IMR-90 (cell line): ENCODE results near the gene GXYLT2. TPM values are rescaled to one million over a fixed set of nuclear protein-coding genes. Genes with fewer than 3 reads are reported as not detected.

Source experiments
- ATAC-seq: fragments of 200-7000 bp; cut with Tn5 transposase; 2 replicates; pipeline ENCODE4 v1.9.1; 2020; ENCODE audit warnings: low read depth, mild to moderate bottlenecking, moderate library complexity
- BruUV-seq: library from RNA; stranded (reverse); fragments of 400-500 nt; replicated peaks from 2 replicates; lab custom pipeline; 2021; lab: Mats Ljungman, UMichigan
- CTCF ChIA-PET: fragments of 300-600 bp; formaldehyde crosslinking; extraction: SDS; loops from one replicate; lab custom pipeline; 2021; ENCODE audit warnings: antibody characterized with exemption; lab: Yijun Ruan, JAX
- POLR2A ChIA-PET: fragments of 300-600 bp; sonication (Branson Sonifier 250); formaldehyde crosslinking; loops from one replicate; lab custom pipeline; 2022; ENCODE audit warnings: antibody characterized with exemption; ENCODE audit not compliant: unreplicated experiment; lab: Charles Lee
- DNase-seq: peaks from one replicate; pipeline ENCODE4 v3.0.0; 2013
- H2AFZ ChIP-seq: replicated peaks from 2 replicates; pipeline ENCODE3; 2013; ENCODE audit warnings: low read length, mild to moderate bottlenecking; ENCODE audit not compliant: poor library complexity
- H2AK5ac ChIP-seq: 2 replicates; pipeline ENCODE4 v1.6.1; 2013; ENCODE audit warnings: low read depth, low read length, inconsistent platforms
- H2AK9ac ChIP-seq: replicated peaks from 2 replicates; pipeline ENCODE3; 2013; ENCODE audit warnings: mild to moderate bottlenecking, low read depth, low read length, moderate library complexity; ENCODE audit not compliant: poor library complexity
- H2BK120ac ChIP-seq: 2 replicates; pipeline ENCODE4 v1.6.1; 2013; ENCODE audit warnings: low read depth, low read length, inconsistent platforms
- H2BK15ac ChIP-seq: 3 replicates; pipeline ENCODE4 v1.6.1; 2013; ENCODE audit warnings: low read depth, low read length, inconsistent platforms
- H2BK20ac ChIP-seq: 2 replicates; pipeline ENCODE4 v1.6.1; 2013; ENCODE audit warnings: low read depth, mild to moderate bottlenecking, inconsistent platforms, low read length, moderate library complexity
- H2BK5ac ChIP-seq: 2 replicates; pipeline ENCODE4 v1.6.1; 2013; ENCODE audit warnings: mild to moderate bottlenecking, low read depth, low read length, inconsistent platforms; ENCODE audit not compliant: poor library complexity, severe bottlenecking
- H3K14ac ChIP-seq: replicated peaks from 2 replicates; pipeline ENCODE4 v1.6.1; 2013; ENCODE audit warnings: low read depth, low read length, inconsistent platforms
- H3K18ac ChIP-seq: 2 replicates; pipeline ENCODE4 v1.6.1; 2013; ENCODE audit warnings: low read depth, low read length, control low read depth
- H3K23ac ChIP-seq: 2 replicates; pipeline ENCODE4 v1.6.1; 2013; ENCODE audit warnings: low read depth, low read length, inconsistent platforms
- H3K27ac ChIP-seq: 2 replicates; pipeline ENCODE4 v1.5.1; 2013; ENCODE audit warnings: mild to moderate bottlenecking, control low read depth, low read length; ENCODE audit not compliant: insufficient read depth
- H3K27me3 ChIP-seq: 2 replicates; pipeline ENCODE4 v1.6.1; 2013; ENCODE audit warnings: low read length; ENCODE audit not compliant: control insufficient read depth, insufficient read depth
- H3K36me3 ChIP-seq: 2 replicates; pipeline ENCODE4 v1.6.1; 2013; ENCODE audit warnings: low read length, mixed read lengths; ENCODE audit not compliant: control insufficient read depth, insufficient read depth
- H3K4ac ChIP-seq: 2 replicates; pipeline ENCODE4 v1.6.1; 2013; ENCODE audit warnings: low read depth, low read length, inconsistent platforms
- H3K4me1 ChIP-seq: 2 replicates; pipeline ENCODE4 v1.6.1; 2013; ENCODE audit warnings: low read length, mixed read lengths; ENCODE audit not compliant: control insufficient read depth, insufficient read depth
- H3K4me2 ChIP-seq: 2 replicates; pipeline ENCODE4 v1.6.1; 2013; ENCODE audit warnings: low read depth, mild to moderate bottlenecking, control low read depth, low read length, moderate library complexity
- H3K4me3 ChIP-seq: 2 replicates; pipeline ENCODE4 v1.5.1; 2013; ENCODE audit warnings: low read depth, mild to moderate bottlenecking, control low read depth, low read length, moderate library complexity; ENCODE audit not compliant: insufficient read depth
- H3K56ac ChIP-seq: 2 replicates; pipeline ENCODE4 v1.6.1; 2013; ENCODE audit warnings: low read length, inconsistent platforms; ENCODE audit not compliant: insufficient read depth; ENCODE audit errors: extremely low read depth
- H3K79me1 ChIP-seq, 2 experiments: 2 replicates each; pipeline ENCODE4 v1.6.1; 2013; ENCODE audit warnings: low read length in 2 of 2, inconsistent platforms in 1 of 2, low read depth in 1 of 2
- H3K9ac ChIP-seq: 2 replicates; pipeline ENCODE4 v1.6.1; 2013; ENCODE audit warnings: low read depth, low read length, control low read depth
- H3K9me1 ChIP-seq: 2 replicates; pipeline ENCODE4 v1.6.1; 2013; ENCODE audit warnings: low read length, inconsistent platforms; ENCODE audit not compliant: insufficient read depth
- H3K9me3 ChIP-seq: 2 replicates; pipeline ENCODE4 v1.6.1; 2013; ENCODE audit warnings: low read length; ENCODE audit not compliant: control insufficient read depth, insufficient read depth
- H4K20me1 ChIP-seq: 2 replicates; pipeline ENCODE4 v1.6.1; 2013; ENCODE audit warnings: low read length, inconsistent platforms; ENCODE audit not compliant: insufficient read depth
- H4K5ac ChIP-seq: 2 replicates; pipeline ENCODE4 v1.6.1; 2013; ENCODE audit warnings: mild to moderate bottlenecking, low read depth, low read length, control low read depth
- H4K8ac ChIP-seq, 2 experiments: 2 replicates each; pipeline ENCODE4 v1.6.1; 2013; ENCODE audit warnings: low read depth in 2 of 2, low read length in 2 of 2, control low read depth in 1 of 2, inconsistent platforms in 1 of 2
- H4K91ac ChIP-seq: 2 replicates; pipeline ENCODE4 v1.6.1; 2013; ENCODE audit warnings: low read depth, low read length, inconsistent platforms; ENCODE audit not compliant: insufficient read depth
- BHLHE40 ChIP-seq: fragments of 150-350 bp; IDR thresholded peaks from 2 replicates; pipeline ENCODE4 v1.6.1; 2016; ENCODE audit warnings: mild to moderate bottlenecking, low read depth, low read length
- CEBPB ChIP-seq: IDR thresholded peaks from 2 replicates; pipeline ENCODE4 v1.6.1; 2012; ENCODE audit warnings: low read depth, low read length, improper control_type of control experiment
- CHD1 ChIP-seq: IDR thresholded peaks from 2 replicates; pipeline ENCODE4 v1.6.1; 2012; ENCODE audit warnings: low read depth, low read length, improper control_type of control experiment
- ELK1 ChIP-seq: fragments of 150-350 bp; IDR thresholded peaks from 2 replicates; pipeline ENCODE4 v1.6.1; 2016; ENCODE audit warnings: low read depth, mild to moderate bottlenecking, low read length, moderate library complexity, borderline replicate concordance
- MAFK ChIP-seq: IDR thresholded peaks from 2 replicates; pipeline ENCODE4 v1.6.1; 2012; ENCODE audit warnings: low read depth, low read length, improper control_type of control experiment
- MAZ ChIP-seq: IDR thresholded peaks from 2 replicates; pipeline ENCODE4 v1.6.1; 2012; ENCODE audit warnings: low read depth, mild to moderate bottlenecking, low read length, improper control_type of control experiment, moderate library complexity, borderline replicate concordance
- POLR2A ChIP-seq: IDR thresholded peaks from 2 replicates; pipeline ENCODE4 v1.6.1; 2012; ENCODE audit warnings: mild to moderate bottlenecking, low read depth, low read length
- RAD21 ChIP-seq: IDR thresholded peaks from 2 replicates; pipeline ENCODE4 v1.6.1; 2012; ENCODE audit warnings: low read length, improper control_type of control experiment
- RCOR1 ChIP-seq: IDR thresholded peaks from 2 replicates; pipeline ENCODE4 v1.6.1; 2012; ENCODE audit warnings: mild to moderate bottlenecking, low read length, improper control_type of control experiment; ENCODE audit not compliant: insufficient replicate concordance
- RFX5 ChIP-seq: IDR thresholded peaks from 2 replicates; pipeline ENCODE4 v1.8.0; 2012; ENCODE audit warnings: low read depth, mild to moderate bottlenecking, low read length, moderate library complexity
- SMC3 ChIP-seq: fragments of 150-350 bp; IDR thresholded peaks from 2 replicates; pipeline ENCODE4 v1.6.1; 2016; ENCODE audit warnings: low read depth, mild to moderate bottlenecking, antibody characterized with exemption, low read length, moderate library complexity
- WGBS, 2 experiments: methylation state at CpG; one replicate each; pipeline versions ENCODE4 v1.1.5 to v1.1.7; 2013; ENCODE audit warnings: missing lambda C conversion rate in 2 of 2; ENCODE audit not compliant: insufficient read length in 1 of 2; ENCODE audit errors: extremely low coverage in 2 of 2; 5-methylcytosine and 5-hydroxymethylcytosine counted together
- dilution Hi-C: fragments of 300-500 bp; cut with HindIII; formaldehyde crosslinking; loops from one replicate; pipeline ENCODE4 v1.14.3; 2018; ENCODE audit warnings: low sequenced_read_pairs; ENCODE audit not compliant: unreplicated experiment
- in situ Hi-C: fragments of 300-500 bp; cut with MboI; formaldehyde crosslinking; loops from 3 replicates; pipeline ENCODE4 v1.14.3; 2019; ENCODE audit warnings: low sequenced_read_pairs, inconsistent platforms, mixed read lengths
- intact Hi-C: fragments of 100-400 bp; cut with micrococcal nuclease; formaldehyde crosslinking; loops from 2 replicates; pipeline ENCODE4 v1.10.0; 2022
- polyA plus RNA-seq, 3 experiments: library from polyadenylated mRNA; depleted of rRNA; stranded (reverse); fragments of >200 nt; gene quantifications; 2 replicates each; pipeline ENCODE4 v1.2.3, GENCODE V29; 2012; ENCODE audit warnings: low replicate concordance in 1 of 3
- total RNA-seq: library from RNA; depleted of rRNA; stranded (reverse); fragments of >200 nt; gene quantifications from 2 replicates; pipeline ENCODE4 v1.2.3, GENCODE V29; 2012
- TF ChIP-seq, protein P1 (sequence below): fragments of 150-350 bp; IDR thresholded peaks from 2 replicates; pipeline ENCODE4 v1.6.1; 2017; ENCODE audit warnings: mild to moderate bottlenecking, antibody characterized with exemption, low read length, low read depth

Gene GXYLT2
- total and polyA plus RNA-seq, 2 of the 4 experiments (the other 2 are of a cell fraction), result 5.7 to 11.1 TPM

- no peak for TF ChIP-seq ELK1
Measured at GRCh38 chr3:72862314-72863090, 25.3 kb upstream of the GXYLT2 start (continued).

GRCh38 chr3:72872183-72872582 lies 15.7 kb upstream of the GXYLT2 start:
- ATAC-seq, result no peak
- Histone ChIP-seq H2AK9ac (no peak overlapping the region), H4K5ac (no peak overlapping the region; the same call in 1 of the 2 replicates), H3K27ac (no peak overlapping the region), H2BK120ac (no peak overlapping the region), H3K14ac (no peak overlapping the region), H2BK5ac (no peak overlapping the region), H2AFZ (no peak overlapping the region), H3K4me1 (no peaks in the 10 kb centered on the region), H3K36me3 (no peaks in the 10 kb centered on the region), H4K20me1 (no peaks in the 10 kb centered on the region), H3K23ac (no peak overlapping the region), H2AK5ac (no peak overlapping the region), H3K56ac (no peak overlapping the region), H2BK15ac (no peak overlapping the region), H3K79me1 (no peaks in the 10 kb centered on the region), H3K18ac (no peak overlapping the region), H3K4me3 (no peak overlapping the region), H3K4me2 (no peak overlapping the region), H3K27me3 (peaks cover 2% of the 10 kb centered on the region; the same call in 1 of the 2 replicates), H3K9me3 (no peaks in the 10 kb centered on the region), H3K9me1 (no peaks in the 10 kb centered on the region), H4K91ac (no peak overlapping the region), H2BK20ac (no peak overlapping the region), H4K8ac (no peak overlapping the region), H3K4ac (no peak overlapping the region), H3K9ac (no peak overlapping the region)
- no TSS peak for BruUV-seq
- 83% methylated on average over 2 of the region's 5 CpGs; no CpG with 5 or more reads in 1 of the 2 experiments for WGBS, 2 experiments
- dilution Hi-C loops, result no loop called here
- intact Hi-C loops, result no loop called here
- peak; percentile 55 for DNase-seq
- ChIA-PET CTCF (interaction anchor here (1.2 kb wide), 1 partner anchor 15 kb away, joined by 3 read pairs; the partner anchor contains the start of gene GXYLT2), POLR2A (no interaction called here)
- in situ Hi-C loops, result no loop called here
- no peak for TF ChIP-seq RAD21
- no peak for TF ChIP-seq RCOR1
- no peak for TF ChIP-seq CEBPB
- no peak for TF ChIP-seq MAFK
- TF ChIP-seq RFX5, result no peak
- no peak for TF ChIP-seq BHLHE40
- TF ChIP-seq POLR2A, result no peak
- no peak for TF ChIP-seq ELK1
- no peak for TF ChIP-seq MAZ
- TF ChIP-seq, protein P1, sequence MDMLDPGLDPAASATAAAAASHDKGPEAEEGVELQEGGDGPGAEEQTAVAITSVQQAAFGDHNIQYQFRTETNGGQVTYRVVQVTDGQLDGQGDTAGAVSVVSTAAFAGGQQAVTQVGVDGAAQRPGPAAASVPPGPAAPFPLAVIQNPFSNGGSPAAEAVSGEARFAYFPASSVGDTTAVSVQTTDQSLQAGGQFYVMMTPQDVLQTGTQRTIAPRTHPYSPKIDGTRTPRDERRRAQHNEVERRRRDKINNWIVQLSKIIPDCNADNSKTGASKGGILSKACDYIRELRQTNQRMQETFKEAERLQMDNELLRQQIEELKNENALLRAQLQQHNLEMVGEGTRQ, result no peak
- TF ChIP-seq CHD1, result no peak
- no peak for TF ChIP-seq SMC3
